Measurements from ENCODE around the gene DNAH7.

DNA sequence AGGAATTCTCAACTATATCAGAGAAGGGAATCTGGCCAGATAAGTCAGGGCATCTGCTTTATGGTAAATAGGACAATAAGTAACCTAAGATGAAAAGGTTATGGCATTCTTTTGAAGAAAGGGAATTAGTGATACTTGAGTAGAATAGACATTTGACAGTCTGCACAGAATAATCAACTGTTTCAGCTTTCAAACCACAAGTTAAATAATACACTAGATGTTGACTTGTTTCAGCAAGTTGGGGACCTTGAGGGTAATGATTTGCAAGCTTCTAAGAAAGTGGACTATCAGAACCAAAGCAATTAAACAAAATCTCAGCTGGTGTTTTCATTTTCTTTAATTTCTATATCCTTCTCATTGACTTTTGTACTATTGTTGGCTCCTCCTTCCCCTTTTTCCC is 357.2 kb downstream of the DNAH7 start:
- no peak for TF ChIP-seq POLR2A (IDR thresholded peaks at IDR 0.05)
- TF ChIP-seq, protein P1, sequence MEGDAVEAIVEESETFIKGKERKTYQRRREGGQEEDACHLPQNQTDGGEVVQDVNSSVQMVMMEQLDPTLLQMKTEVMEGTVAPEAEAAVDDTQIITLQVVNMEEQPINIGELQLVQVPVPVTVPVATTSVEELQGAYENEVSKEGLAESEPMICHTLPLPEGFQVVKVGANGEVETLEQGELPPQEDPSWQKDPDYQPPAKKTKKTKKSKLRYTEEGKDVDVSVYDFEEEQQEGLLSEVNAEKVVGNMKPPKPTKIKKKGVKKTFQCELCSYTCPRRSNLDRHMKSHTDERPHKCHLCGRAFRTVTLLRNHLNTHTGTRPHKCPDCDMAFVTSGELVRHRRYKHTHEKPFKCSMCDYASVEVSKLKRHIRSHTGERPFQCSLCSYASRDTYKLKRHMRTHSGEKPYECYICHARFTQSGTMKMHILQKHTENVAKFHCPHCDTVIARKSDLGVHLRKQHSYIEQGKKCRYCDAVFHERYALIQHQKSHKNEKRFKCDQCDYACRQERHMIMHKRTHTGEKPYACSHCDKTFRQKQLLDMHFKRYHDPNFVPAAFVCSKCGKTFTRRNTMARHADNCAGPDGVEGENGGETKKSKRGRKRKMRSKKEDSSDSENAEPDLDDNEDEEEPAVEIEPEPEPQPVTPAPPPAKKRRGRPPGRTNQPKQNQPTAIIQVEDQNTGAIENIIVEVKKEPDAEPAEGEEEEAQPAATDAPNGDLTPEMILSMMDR (IDR thresholded peaks at IDR 0.05): no peak

All from adrenal gland (tissue), 5 donors.